HFF-Myc (cell line): ENCODE measurements around the gene TMTC3.

Experiments used
- DNase-seq: peaks from one replicate; pipeline ENCODE4 v3.0.0-alpha.2; 2011; ENCODE audit warnings: low read depth; ENCODE audit errors: extremely low read depth
- H3K4me3 ChIP-seq: replicated peaks from 2 replicates; pipeline ENCODE4 v1.5.1; 2011; ENCODE audit warnings: low read depth, mild to moderate bottlenecking, control low read depth, low read length
- CTCF ChIP-seq: IDR thresholded peaks from 2 replicates; pipeline ENCODE4 v1.5.1; 2012; ENCODE audit warnings: mild to moderate bottlenecking, low read depth, low read length, control low read depth; ENCODE audit errors: missing control alignments

TMTC3 gene

DNA sequence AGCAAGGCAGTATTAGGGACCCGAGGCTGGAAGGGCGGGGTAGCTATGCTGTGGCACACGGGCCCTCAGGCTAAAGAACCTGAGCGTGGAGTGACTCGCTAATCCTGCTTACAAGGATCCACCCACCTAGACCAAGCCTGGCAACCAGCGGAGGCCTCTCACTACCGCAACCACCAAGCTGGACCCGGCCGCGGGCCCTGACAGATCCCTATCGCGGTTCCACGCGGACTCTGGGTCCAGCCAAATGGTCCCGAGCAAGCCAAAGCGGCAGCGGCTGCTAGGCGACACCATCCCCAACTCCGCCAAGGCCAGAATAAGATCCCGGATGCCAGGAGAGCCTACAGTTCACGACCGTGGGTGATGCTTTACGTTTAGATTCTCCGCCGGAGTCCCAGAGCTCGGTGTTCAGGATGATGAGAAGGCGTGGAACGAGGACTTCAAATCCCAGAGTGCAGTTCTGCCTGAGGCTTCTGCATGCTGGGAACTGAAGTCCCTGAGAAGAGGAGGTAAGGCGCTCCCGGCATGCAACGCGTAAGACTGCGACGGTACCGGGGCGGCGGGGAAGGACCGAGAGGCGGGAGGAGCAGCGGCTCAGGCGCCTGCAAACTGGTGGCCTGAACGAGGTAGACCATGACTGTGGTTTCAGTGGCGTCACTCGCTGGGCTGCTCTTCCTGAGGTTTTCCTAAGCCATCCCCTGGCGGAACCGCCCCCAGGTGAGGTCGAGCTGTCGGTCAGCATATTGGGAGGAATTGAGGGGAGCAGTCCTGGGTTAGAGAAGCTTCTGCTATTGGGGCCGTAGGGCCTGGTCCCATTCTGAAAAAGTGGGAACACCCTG is at the start of gene TMTC3, which contains the start of gene CEP290:
TSS of gene TMTC3 (plus strand) at position 534 of the 836 bp plus-strand sequence. CDS start 6,009 bp downstream, outside the sequence.
TSS of gene CEP290 (minus strand) at position 315 of the 836 bp plus-strand sequence. CDS start 781 bp downstream, outside the sequence.
- TF ChIP-seq CTCF, result no peak
- peak within 1 kb of the TSS; percentile 95 for H3K4me3 ChIP-seq
- peak; percentile 99 for DNase-seq

GRCh38 chr12:88092771-88093170 is 49.3 kb upstream of the TMTC3 start:
- no peak for TF ChIP-seq CTCF
- DNase-seq, result no peak

GRCh38 chr12:88093573-88093972 is 48.5 kb upstream of the TMTC3 start:
- DNase-seq, result no peak
- no peak overlapping the region for H3K4me3 ChIP-seq
- TF ChIP-seq CTCF, result no peak

More at GRCh38 chr12:88092771-88093170, 49.3 kb upstream of the TMTC3 start:
- no peak overlapping the region for H3K4me3 ChIP-seq

GRCh38 chr12:88108021-88108420 is 34.1 kb upstream of the TMTC3 start:
- no peak overlapping the region for H3K4me3 ChIP-seq
- no peak for TF ChIP-seq CTCF
- peak; percentile 11 for DNase-seq

GRCh38 chr12:88111074-88111652 is 30.9 kb upstream of the TMTC3 start:
- TF ChIP-seq CTCF, result no peak
- peak; percentile 30 for DNase-seq
- no peak overlapping the region for H3K4me3 ChIP-seq

- H3K4me3 ChIP-seq, result no peak overlapping the region
- DNase-seq, result no peak
- no peak for TF ChIP-seq CTCF
Measured at GRCh38 chr12:88113871-88114270, 28.2 kb upstream of the TMTC3 start.
